ENCODE data around the gene FREM1. TPM values are rescaled to one million over a fixed set of nuclear protein-coding genes. Genes with fewer than 3 reads are reported as not detected.

Gene FREM1
- total and polyA plus RNA-seq, 2 of the 13 experiments (the other 11 are each of a cell fraction or from before 2014, with no cell fraction given) = 64.3 to 202 TPM

DNA sequence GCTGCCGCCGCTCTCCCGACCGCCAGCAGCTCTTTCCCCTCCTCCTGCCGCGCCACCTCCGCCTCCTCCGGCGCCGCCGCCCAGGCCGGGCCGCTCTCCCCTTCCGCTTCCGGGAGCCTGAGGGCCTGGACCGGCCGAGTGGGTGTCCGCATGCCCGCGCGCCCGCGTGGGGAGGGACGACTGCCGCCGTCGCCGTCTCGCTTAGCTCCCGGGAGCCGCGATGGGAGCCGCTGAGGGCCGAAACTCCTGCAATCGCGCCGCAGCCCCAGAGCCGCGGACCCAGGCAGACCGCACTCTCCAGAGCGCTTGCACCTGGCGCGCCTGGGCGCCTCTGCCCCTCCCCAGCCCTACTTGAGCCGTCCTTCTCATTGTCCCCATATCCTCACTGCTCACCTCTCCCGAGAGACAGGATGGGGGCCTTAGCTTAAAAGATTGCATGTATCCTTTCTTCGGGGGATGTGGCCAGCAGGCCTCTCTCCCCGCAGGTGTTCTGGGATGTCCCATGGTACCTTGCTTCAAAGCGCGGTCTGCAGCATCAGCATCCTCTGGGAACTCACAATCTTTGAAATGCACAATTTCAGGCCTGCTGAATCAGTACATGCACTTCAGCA is 216.9 kb downstream of the FREM1 start, which contains the start of gene ZDHHC21 (continued):
- TF ChIP-seq, protein P1, sequence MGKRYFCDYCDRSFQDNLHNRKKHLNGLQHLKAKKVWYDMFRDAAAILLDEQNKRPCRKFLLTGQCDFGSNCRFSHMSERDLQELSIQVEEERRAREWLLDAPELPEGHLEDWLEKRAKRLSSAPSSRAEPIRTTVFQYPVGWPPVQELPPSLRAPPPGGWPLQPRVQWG (CRISPR knock-in tag; IDR thresholded peaks at IDR 0.05; ENCODE audit: borderline replicate concordance, low read depth) = no peak
- TF ChIP-seq ZNF550 (CRISPR knock-in tag; IDR thresholded peaks at IDR 0.05; ENCODE audit: borderline replicate concordance) (no peak), ZNF572 (CRISPR knock-in tag; IDR thresholded peaks at IDR 0.05) (peak; percentile 32; the same call in 1 of the 2 replicates), RNF2 (conservative IDR thresholded peaks at IDR 0.05; ENCODE audit: low read depth) (peak; percentile 37; the same call in 1 of the 2 replicates), ZSCAN9 (CRISPR knock-in tag; IDR thresholded peaks at IDR 0.05; ENCODE audit: borderline replicate concordance) (no peak), ZEB1 (IDR thresholded peaks at IDR 0.05; ENCODE audit: insufficient replicate concordance, low read depth) (peak; percentile 33), MED1 (CRISPR knock-in tag; IDR thresholded peaks at IDR 0.05) (peak; percentile 29; the same call in 1 of the 2 replicates), HNF4A (CRISPR knock-in tag; IDR thresholded peaks at IDR 0.05) (no peak), MYNN (CRISPR knock-in tag; IDR thresholded peaks at IDR 0.05; ENCODE audit: low read depth) (no peak), ZNF33B (CRISPR knock-in tag; IDR thresholded peaks at IDR 0.05) (no peak), ZNF136 (CRISPR knock-in tag; IDR thresholded peaks at IDR 0.05; ENCODE audit: low read depth) (no peak)
- TF ChIP-seq, protein P2, sequence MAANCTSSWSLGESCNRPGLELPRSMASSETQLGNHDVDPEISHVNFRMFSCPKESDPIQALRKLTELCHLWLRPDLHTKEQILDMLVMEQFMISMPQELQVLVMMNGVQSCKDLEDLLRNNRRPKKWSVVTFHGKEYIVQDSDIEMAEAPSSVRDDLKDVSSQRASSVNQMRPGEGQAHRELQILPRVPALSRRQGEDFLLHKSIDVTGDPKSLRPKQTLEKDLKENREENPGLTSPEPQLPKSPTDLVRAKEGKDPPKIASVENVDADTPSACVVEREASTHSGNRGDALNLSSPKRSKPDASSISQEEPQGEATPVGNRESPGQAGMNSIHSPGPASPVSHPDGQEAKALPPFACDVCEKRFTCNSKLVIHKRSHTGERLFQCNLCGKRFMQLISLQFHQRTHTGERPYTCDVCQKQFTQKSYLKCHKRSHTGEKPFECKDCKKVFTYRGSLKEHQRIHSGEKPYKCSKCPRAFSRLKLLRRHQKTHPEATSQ (CRISPR knock-in tag; IDR thresholded peaks at IDR 0.05; ENCODE audit: borderline replicate concordance) = no peak
- TF ChIP-seq, protein P3, sequence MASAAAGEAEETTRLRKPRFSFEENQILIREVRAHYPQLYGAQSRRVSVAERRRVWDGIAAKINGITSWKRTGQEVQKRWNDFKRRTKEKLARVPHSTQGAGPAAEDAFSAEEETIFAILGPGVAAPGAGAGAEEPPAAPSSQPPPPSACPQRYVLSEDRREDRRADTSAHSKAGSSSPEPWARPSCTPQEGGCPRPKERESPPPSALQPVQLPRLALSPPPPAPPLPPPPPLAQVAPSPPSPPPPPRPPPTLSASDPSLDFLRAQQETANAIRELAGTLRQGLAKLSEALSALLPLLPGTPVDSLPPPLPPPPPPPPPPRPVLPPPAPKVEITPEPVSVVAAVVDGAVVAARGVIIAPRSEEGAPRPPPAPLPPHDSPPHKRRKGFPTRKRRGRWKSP (CRISPR knock-in tag; IDR thresholded peaks at IDR 0.05) = no peak
- TF ChIP-seq, protein P4, sequence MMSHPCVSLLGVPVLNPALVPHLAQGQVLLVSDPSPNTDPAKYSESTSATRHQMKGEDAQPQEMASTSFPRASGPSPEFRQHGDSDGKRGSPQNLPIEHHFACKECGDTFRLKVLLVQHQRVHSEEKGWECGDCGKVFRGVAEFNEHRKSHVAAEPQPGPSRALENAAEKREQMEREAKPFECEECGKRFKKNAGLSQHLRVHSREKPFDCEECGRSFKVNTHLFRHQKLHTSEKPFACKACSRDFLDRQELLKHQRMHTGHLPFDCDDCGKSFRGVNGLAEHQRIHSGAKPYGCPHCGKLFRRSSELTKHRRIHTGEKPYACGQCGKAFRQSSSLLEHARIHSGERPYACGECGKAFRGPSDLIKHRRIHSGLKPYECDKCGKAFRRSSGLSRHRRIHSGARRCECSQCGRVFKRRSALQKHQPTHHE (CRISPR knock-in tag; IDR thresholded peaks at IDR 0.05; ENCODE audit: borderline replicate concordance) = no peak
- TF ChIP-seq, protein P5, sequence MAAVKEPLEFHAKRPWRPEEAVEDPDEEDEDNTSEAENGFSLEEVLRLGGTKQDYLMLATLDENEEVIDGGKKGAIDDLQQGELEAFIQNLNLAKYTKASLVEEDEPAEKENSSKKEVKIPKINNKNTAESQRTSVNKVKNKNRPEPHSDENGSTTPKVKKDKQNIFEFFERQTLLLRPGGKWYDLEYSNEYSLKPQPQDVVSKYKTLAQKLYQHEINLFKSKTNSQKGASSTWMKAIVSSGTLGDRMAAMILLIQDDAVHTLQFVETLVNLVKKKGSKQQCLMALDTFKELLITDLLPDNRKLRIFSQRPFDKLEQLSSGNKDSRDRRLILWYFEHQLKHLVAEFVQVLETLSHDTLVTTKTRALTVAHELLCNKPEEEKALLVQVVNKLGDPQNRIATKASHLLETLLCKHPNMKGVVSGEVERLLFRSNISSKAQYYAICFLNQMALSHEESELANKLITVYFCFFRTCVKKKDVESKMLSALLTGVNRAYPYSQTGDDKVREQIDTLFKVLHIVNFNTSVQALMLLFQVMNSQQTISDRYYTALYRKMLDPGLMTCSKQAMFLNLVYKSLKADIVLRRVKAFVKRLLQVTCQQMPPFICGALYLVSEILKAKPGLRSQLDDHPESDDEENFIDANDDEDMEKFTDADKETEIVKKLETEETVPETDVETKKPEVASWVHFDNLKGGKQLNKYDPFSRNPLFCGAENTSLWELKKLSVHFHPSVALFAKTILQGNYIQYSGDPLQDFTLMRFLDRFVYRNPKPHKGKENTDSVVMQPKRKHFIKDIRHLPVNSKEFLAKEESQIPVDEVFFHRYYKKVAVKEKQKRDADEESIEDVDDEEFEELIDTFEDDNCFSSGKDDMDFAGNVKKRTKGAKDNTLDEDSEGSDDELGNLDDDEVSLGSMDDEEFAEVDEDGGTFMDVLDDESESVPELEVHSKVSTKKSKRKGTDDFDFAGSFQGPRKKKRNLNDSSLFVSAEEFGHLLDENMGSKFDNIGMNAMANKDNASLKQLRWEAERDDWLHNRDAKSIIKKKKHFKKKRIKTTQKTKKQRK (IDR thresholded peaks at IDR 0.05; ENCODE audit: low read length) = no peak
- TF ChIP-seq, protein P6, sequence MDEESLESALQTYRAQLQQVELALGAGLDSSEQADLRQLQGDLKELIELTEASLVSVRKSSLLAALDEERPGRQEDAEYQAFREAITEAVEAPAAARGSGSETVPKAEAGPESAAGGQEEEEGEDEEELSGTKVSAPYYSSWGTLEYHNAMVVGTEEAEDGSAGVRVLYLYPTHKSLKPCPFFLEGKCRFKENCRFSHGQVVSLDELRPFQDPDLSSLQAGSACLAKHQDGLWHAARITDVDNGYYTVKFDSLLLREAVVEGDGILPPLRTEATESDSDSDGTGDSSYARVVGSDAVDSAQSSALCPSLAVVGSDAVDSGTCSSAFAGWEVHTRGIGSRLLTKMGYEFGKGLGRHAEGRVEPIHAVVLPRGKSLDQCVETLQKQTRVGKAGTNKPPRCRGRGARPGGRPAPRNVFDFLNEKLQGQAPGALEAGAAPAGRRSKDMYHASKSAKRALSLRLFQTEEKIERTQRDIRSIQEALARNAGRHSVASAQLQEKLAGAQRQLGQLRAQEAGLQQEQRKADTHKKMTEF (CRISPR knock-in tag; IDR thresholded peaks at IDR 0.05) = peak; percentile 77
- TF ChIP-seq, protein P7, sequence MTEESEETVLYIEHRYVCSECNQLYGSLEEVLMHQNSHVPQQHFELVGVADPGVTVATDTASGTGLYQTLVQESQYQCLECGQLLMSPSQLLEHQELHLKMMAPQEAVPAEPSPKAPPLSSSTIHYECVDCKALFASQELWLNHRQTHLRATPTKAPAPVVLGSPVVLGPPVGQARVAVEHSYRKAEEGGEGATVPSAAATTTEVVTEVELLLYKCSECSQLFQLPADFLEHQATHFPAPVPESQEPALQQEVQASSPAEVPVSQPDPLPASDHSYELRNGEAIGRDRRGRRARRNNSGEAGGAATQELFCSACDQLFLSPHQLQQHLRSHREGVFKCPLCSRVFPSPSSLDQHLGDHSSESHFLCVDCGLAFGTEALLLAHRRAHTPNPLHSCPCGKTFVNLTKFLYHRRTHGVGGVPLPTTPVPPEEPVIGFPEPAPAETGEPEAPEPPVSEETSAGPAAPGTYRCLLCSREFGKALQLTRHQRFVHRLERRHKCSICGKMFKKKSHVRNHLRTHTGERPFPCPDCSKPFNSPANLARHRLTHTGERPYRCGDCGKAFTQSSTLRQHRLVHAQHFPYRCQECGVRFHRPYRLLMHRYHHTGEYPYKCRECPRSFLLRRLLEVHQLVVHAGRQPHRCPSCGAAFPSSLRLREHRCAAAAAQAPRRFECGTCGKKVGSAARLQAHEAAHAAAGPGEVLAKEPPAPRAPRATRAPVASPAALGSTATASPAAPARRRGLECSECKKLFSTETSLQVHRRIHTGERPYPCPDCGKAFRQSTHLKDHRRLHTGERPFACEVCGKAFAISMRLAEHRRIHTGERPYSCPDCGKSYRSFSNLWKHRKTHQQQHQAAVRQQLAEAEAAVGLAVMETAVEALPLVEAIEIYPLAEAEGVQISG (CRISPR knock-in tag; IDR thresholded peaks at IDR 0.05) = peak; percentile 76
